DND-41 (cell line): ENCODE measurements around the gene MYDGF.

Experiments
- ATAC-seq: fragments of 200-7000 bp; cut with Tn5 transposase; 3 replicates; pipeline ENCODE4 v1.9.1; 2021; ENCODE audit warnings: low read depth; ENCODE audit not compliant: insufficient read depth
- DNase-seq: peaks from one replicate; pipeline ENCODE4 v3.0.0-alpha.2; 2020
- H2AFZ ChIP-seq: 2 replicates; pipeline ENCODE4 v1.6.0; 2012; ENCODE audit warnings: low read depth, low read length
- H3K27ac ChIP-seq: 2 replicates; pipeline ENCODE4 v1.5.1; 2012; ENCODE audit warnings: low read length, inconsistent platforms
- H3K27me3 ChIP-seq: fragments of 200-600 bp; sonication (generic); 2 replicates; pipeline ENCODE4 v1.6.0; 2012; ENCODE audit warnings: low read length, mild to moderate bottlenecking, inconsistent platforms; ENCODE audit not compliant: insufficient read depth, poor library complexity
- H3K36me3 ChIP-seq: 2 replicates; pipeline ENCODE4 v1.5.1; 2012; ENCODE audit warnings: low read length, inconsistent platforms; ENCODE audit not compliant: insufficient read depth
- H3K4me1 ChIP-seq: 2 replicates; pipeline ENCODE4 v1.5.1; 2012; ENCODE audit warnings: mild to moderate bottlenecking, low read length; ENCODE audit not compliant: insufficient read depth
- H3K4me2 ChIP-seq: 2 replicates; pipeline ENCODE4 v1.6.0; 2012; ENCODE audit warnings: mild to moderate bottlenecking, moderate library complexity, low read length, inconsistent platforms; ENCODE audit not compliant: insufficient read depth
- H3K4me3 ChIP-seq, 2 experiments: fragments of 200-600 bp in 1 of 2; shearing (Covaris generic) in 1 of 2; 2 replicates each; pipeline ENCODE4 v1.5.1; 2012 to 2016; ENCODE audit warnings: inconsistent platforms in 2 of 2, low read length in 2 of 2, mild to moderate bottlenecking in 2 of 2, low read depth in 1 of 2, moderate library complexity in 1 of 2
- H3K79me2 ChIP-seq: 2 replicates; pipeline ENCODE4 v1.6.0; 2012; ENCODE audit warnings: low read length, inconsistent platforms; ENCODE audit not compliant: insufficient read depth
- H3K9ac ChIP-seq: 2 replicates; pipeline ENCODE4 v1.6.0; 2012; ENCODE audit warnings: low read depth, mild to moderate bottlenecking, inconsistent platforms, low read length, moderate library complexity
- H3K9me3 ChIP-seq: 2 replicates; pipeline ENCODE4 v1.5.1; 2012; ENCODE audit warnings: low read length, moderate library complexity, mild to moderate bottlenecking, inconsistent platforms; ENCODE audit not compliant: insufficient read depth, severe bottlenecking
- H4K20me1 ChIP-seq: 2 replicates; pipeline ENCODE4 v1.6.0; 2012; ENCODE audit warnings: low read length; ENCODE audit not compliant: insufficient read depth
- EZH2 ChIP-seq: IDR thresholded peaks from 3 replicates; pipeline ENCODE4 v1.6.1; 2012; ENCODE audit warnings: borderline replicate concordance, low read depth, mild to moderate bottlenecking, moderate library complexity, low read length, inconsistent platforms; ENCODE audit not compliant: severe bottlenecking
- TF ChIP-seq, protein P1 (sequence below): IDR thresholded peaks from 2 replicates; pipeline ENCODE4 v1.5.1; 2012; ENCODE audit warnings: borderline replicate concordance, low read length, moderate library complexity, mild to moderate bottlenecking; ENCODE audit not compliant: poor library complexity, severe bottlenecking; ENCODE audit errors: extremely low read depth

The MYDGF gene

GRCh38 chr19:4660181-4660791 is 9.9 kb downstream of the MYDGF start:
- Histone ChIP-seq H3K4me3 (no peak overlapping the region), H3K79me2 (peaks cover 4% of the 10 kb centered on the region; the same call in 1 of the 2 replicates), H3K9ac (no peak overlapping the region), H3K27ac (no peak overlapping the region), H3K4me1 (0 out of 2 replicates have a peak, but pooled peaks cover 3% of the 10 kb centered on the region), H3K4me2 (no peak overlapping the region), H3K36me3 (peaks cover 87% of the 10 kb centered on the region), H2AFZ (no peak overlapping the region), H3K27me3 (no peaks in the 10 kb centered on the region), H3K9me3 (no peaks in the 10 kb centered on the region), H4K20me1 (peaks cover 26% of the 10 kb centered on the region)
- TF ChIP-seq, protein P1, sequence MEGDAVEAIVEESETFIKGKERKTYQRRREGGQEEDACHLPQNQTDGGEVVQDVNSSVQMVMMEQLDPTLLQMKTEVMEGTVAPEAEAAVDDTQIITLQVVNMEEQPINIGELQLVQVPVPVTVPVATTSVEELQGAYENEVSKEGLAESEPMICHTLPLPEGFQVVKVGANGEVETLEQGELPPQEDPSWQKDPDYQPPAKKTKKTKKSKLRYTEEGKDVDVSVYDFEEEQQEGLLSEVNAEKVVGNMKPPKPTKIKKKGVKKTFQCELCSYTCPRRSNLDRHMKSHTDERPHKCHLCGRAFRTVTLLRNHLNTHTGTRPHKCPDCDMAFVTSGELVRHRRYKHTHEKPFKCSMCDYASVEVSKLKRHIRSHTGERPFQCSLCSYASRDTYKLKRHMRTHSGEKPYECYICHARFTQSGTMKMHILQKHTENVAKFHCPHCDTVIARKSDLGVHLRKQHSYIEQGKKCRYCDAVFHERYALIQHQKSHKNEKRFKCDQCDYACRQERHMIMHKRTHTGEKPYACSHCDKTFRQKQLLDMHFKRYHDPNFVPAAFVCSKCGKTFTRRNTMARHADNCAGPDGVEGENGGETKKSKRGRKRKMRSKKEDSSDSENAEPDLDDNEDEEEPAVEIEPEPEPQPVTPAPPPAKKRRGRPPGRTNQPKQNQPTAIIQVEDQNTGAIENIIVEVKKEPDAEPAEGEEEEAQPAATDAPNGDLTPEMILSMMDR = peak; percentile 63
- no peak for TF ChIP-seq EZH2
- peak; percentile 53 for DNase-seq
- peak; percentile 77 for ATAC-seq

DNA sequence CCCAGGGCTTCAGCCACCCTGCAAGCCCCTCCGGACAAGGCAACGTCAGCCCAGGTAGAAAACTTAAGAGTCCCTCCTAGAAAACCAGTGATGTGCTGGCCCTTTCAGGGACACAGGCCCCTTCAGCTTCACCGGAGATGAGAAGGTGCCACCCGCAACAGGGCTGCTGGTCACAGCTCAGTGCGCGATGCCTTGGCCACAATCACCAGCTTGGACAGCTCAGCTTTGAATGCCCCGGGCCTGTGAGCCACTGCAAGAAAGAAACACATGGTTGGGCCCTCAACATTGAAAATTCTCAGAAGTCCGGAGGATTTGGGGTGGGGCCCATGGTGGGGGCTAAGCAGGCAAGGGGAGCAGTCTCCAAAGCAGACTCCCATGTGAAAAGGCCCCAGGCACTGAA is 12.3 kb downstream of the MYDGF start:
- Histone ChIP-seq H3K27ac (no peak overlapping the region), H3K4me1 (no peaks in the 10 kb centered on the region)

DNA sequence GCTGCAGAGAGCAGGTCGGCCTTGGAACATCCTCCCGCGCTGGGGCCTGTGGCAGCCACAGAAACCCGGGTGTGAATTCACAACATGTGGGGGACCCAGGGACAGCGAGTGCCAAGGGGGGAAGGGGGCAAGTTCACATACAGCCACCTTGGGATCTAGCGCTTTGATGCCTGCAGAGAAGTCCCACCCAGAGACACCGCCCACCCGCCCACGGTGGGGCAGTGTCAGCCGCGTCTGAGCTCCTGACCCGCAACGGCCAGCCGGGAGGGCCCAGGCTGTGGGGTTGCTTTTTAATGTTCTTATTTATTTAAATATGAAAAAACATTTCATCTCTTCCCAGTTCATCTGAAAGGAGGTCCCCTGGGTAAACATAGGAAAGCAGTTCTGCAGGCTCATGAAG is 12.9 kb downstream of the MYDGF start:
- Histone ChIP-seq H3K4me1 (no peaks in the 10 kb centered on the region), H3K79me2 (no peaks in the 10 kb centered on the region), H3K27me3 (no peaks in the 10 kb centered on the region), H3K27ac (no peak overlapping the region), H3K36me3 (peaks cover 72% of the 10 kb centered on the region), H3K4me2 (no peak overlapping the region), H4K20me1 (peaks cover 12% of the 10 kb centered on the region), H3K4me3 (no peak overlapping the region), H3K9ac (no peak overlapping the region), H3K9me3 (no peaks in the 10 kb centered on the region), H2AFZ (no peak overlapping the region)
- TF ChIP-seq, protein P1 = no peak
- TF ChIP-seq EZH2 = no peak
- ATAC-seq = no peak
- DNase-seq = no peak

More for the DNA sequence above, 12.3 kb downstream of the MYDGF start:
- Histone ChIP-seq H3K36me3 (peaks cover 76% of the 10 kb centered on the region), H3K27me3 (no peaks in the 10 kb centered on the region), H2AFZ (no peak overlapping the region), H3K4me3 (no peak overlapping the region), H3K9ac (no peak overlapping the region), H3K79me2 (no peaks in the 10 kb centered on the region), H3K9me3 (no peaks in the 10 kb centered on the region), H3K4me2 (no peak overlapping the region), H4K20me1 (peaks cover 14% of the 10 kb centered on the region)
- no peak for TF ChIP-seq EZH2
- TF ChIP-seq, protein P1 = no peak
- DNase-seq (no peak), ATAC-seq (no peak)
